Panc1 (cell line): ENCODE results near the gene AATK. TPM values are rescaled to one million over a fixed set of nuclear protein-coding genes. Genes with fewer than 3 reads are reported as not detected.

Experiments
- ATAC-seq: fragments of 200-7000 bp; cut with Tn5 transposase; 2 replicates; pipeline ENCODE4 v1.9.1; 2020; ENCODE audit warnings: mild to moderate bottlenecking, moderate library complexity
- BruUV-seq: library from RNA; stranded (reverse); fragments of 400-500 nt; replicated peaks from 2 replicates; lab custom pipeline; 2021; lab: Mats Ljungman, UMichigan
- CTCF ChIA-PET: fragments of 300-600 bp; sonication (Branson Sonifier 250); formaldehyde crosslinking; loops from one replicate; lab custom pipeline; 2022; ENCODE audit warnings: antibody characterized with exemption; lab: Charles Lee
- POLR2A ChIA-PET: fragments of 300-600 bp; sonication (Branson Sonifier 250); formaldehyde crosslinking; loops from one replicate; lab custom pipeline; 2022; ENCODE audit warnings: antibody characterized with exemption; lab: Charles Lee
- DNase-seq: peaks from one replicate; pipeline ENCODE4 v3.0.0-alpha.2; 2010; ENCODE audit warnings: low read depth, low spot score
- H3K27ac ChIP-seq: 2 replicates; pipeline ENCODE4 v1.5.1; 2011; ENCODE audit warnings: mild to moderate bottlenecking, low read length, inconsistent platforms
- H3K27me3 ChIP-seq: fragments of 200-500 bp; sonication (Bioruptor generic); 2 replicates; pipeline ENCODE4 v1.6.0; 2014; ENCODE audit warnings: low read length, inconsistent platforms; ENCODE audit not compliant: control insufficient read depth, insufficient read depth
- H3K36me3 ChIP-seq: fragments of 200-500 bp; sonication (Bioruptor generic); 2 replicates; pipeline ENCODE4 v1.5.1; 2014; ENCODE audit warnings: inconsistent platforms, mild to moderate bottlenecking, low read length, moderate library complexity; ENCODE audit not compliant: control insufficient read depth, insufficient read depth
- H3K4me1 ChIP-seq: 2 replicates; pipeline ENCODE4 v1.5.1; 2011; ENCODE audit warnings: inconsistent platforms, mild to moderate bottlenecking, low read length, moderate library complexity; ENCODE audit not compliant: control insufficient read depth, insufficient read depth
- H3K4me3 ChIP-seq, 2 experiments: 2 replicates each; pipeline ENCODE4 v1.5.1; 2011 to 2012; ENCODE audit warnings: low read depth in 2 of 2, low read length in 2 of 2, mild to moderate bottlenecking in 2 of 2, inconsistent platforms in 1 of 2, moderate library complexity in 1 of 2
- H3K9me3 ChIP-seq: fragments of 200-500 bp; sonication (Bioruptor generic); 2 replicates; pipeline ENCODE4 v1.5.1; 2014; ENCODE audit warnings: low read depth, mild to moderate bottlenecking, inconsistent platforms, low read length, moderate library complexity; ENCODE audit not compliant: control insufficient read depth, insufficient read depth
- CTCF ChIP-seq: fragments of 450-650 bp; IDR thresholded peaks from 2 replicates; pipeline ENCODE4 v1.5.1; 2017; ENCODE audit warnings: mild to moderate bottlenecking
- POLR2AphosphoS5 ChIP-seq: IDR thresholded peaks from 2 replicates; pipeline ENCODE4 v1.6.1; 2012; ENCODE audit warnings: mild to moderate bottlenecking, low read depth, low read length, moderate library complexity
- REST ChIP-seq, 2 experiments: IDR thresholded peaks; 2 replicates each; pipeline ENCODE4 v1.6.1; 2011 to 2012; ENCODE audit warnings: low read depth in 2 of 2, control low read depth in 1 of 2, low read length in 1 of 2, mild to moderate bottlenecking in 1 of 2, moderate library complexity in 1 of 2; ENCODE audit not compliant: insufficient read depth in 1 of 2
- SIN3A ChIP-seq: IDR thresholded peaks from 2 replicates; pipeline ENCODE4 v1.6.1; 2012; ENCODE audit warnings: low read depth, mild to moderate bottlenecking, low read length, moderate library complexity, borderline replicate concordance; ENCODE audit not compliant: insufficient read depth
- TCF7L2 ChIP-seq: IDR thresholded peaks from 2 replicates; pipeline ENCODE4 v1.6.1; 2011; ENCODE audit warnings: mild to moderate bottlenecking, low read depth, low read length, inconsistent platforms
- in situ Hi-C: cut with HindIII; loops from 2 replicates; pipeline ENCODE4 v1.10.0; 2016; ENCODE audit warnings: low sequenced_read_pairs, low pct_unique_long_range_greater_than_20kb
- intact Hi-C: fragments of 100-400 bp; cut with micrococcal nuclease; formaldehyde crosslinking; loops from one replicate; pipeline ENCODE4 v1.10.0; 2022; ENCODE audit not compliant: unreplicated experiment
- total RNA-seq: library from RNA; stranded (reverse); gene quantifications from one replicate; pipeline ENCODE4 v1.2.1, GENCODE V29; 2021; ENCODE audit not compliant: unreplicated experiment

Gene AATK
- total RNA-seq, 1 experiment from 2014 or later, result 3.7 TPM

- no TSS peak for BruUV-seq
- H3K27me3 ChIP-seq, result no peaks in the 10 kb centered on the region
- no peaks in the 10 kb centered on the region for H3K36me3 ChIP-seq
- CTCF ChIA-PET, result interaction anchor here (0.6 to 0.7 kb wide), 2 partner anchors 789 to 1936 kb away, joined by 3 to 5 read pairs; no protein-coding TSS in a partner anchor
- DNase-seq, result no peak
- in situ Hi-C loops (no loop called here), intact Hi-C loops (no loop called here)
- H3K27ac ChIP-seq, result no peak overlapping the region
- POLR2A ChIA-PET, result interaction anchor here (0.6 kb wide), 1 partner anchor 1030 kb away, joined by 7 read pairs; no protein-coding TSS in a partner anchor
- H3K4me1 ChIP-seq, result no peaks in the 10 kb centered on the region
- TF ChIP-seq REST (IDR thresholded peaks at IDR 0.05; ENCODE audit: insufficient read depth in 1 of 2, low read depth in 2 of 2, low read length in 1 of 2) (no peak), POLR2AphosphoS5 (no peak), CTCF (no peak), TCF7L2 (no peak), SIN3A (no peak)
- H3K4me3 ChIP-seq, result no peak overlapping the region
- no peaks in the 10 kb centered on the region for H3K9me3 ChIP-seq
- ATAC-seq, result peak; percentile 39
Measured at GRCh38 chr17:81210868-81211267, 44.8 kb upstream of the AATK start.

- no peaks in the 10 kb centered on the region for H3K4me1 ChIP-seq
- H3K36me3 ChIP-seq, result no peaks in the 10 kb centered on the region
- ChIA-PET POLR2A (interaction anchor here (0.6 kb wide), 1 partner anchor 1029 kb away, joined by 7 read pairs; no protein-coding TSS in a partner anchor), CTCF (interaction anchor here (0.6 to 0.7 kb wide), 2 partner anchors 789 to 1937 kb away, joined by 3 to 5 read pairs; no protein-coding TSS in a partner anchor)
- no peaks in the 10 kb centered on the region for H3K27me3 ChIP-seq
- DNase-seq (no peak), ATAC-seq (no peak)
- no peaks in the 10 kb centered on the region for H3K9me3 ChIP-seq
- H3K4me3 ChIP-seq, result no peak overlapping the region
- H3K27ac ChIP-seq, result no peak overlapping the region
- no TSS peak for BruUV-seq
- TF ChIP-seq POLR2AphosphoS5, result no peak
- TF ChIP-seq TCF7L2, result no peak
- TF ChIP-seq SIN3A, result no peak
- TF ChIP-seq REST (IDR thresholded peaks at IDR 0.05; ENCODE audit: insufficient read depth in 1 of 2, low read depth in 2 of 2, low read length in 1 of 2), result no peak
- TF ChIP-seq CTCF, result no peak
- in situ Hi-C loops, result no loop called here
- intact Hi-C loops, result no loop called here
Measured at GRCh38 chr17:81210466-81210865, 44.4 kb upstream of the AATK start.
